Activated T-cell treated with anti-CD3 and anti-CD28 coated beads, Interleukin-2, amount 50 U/mL, for 1 hour (primary cell): ENCODE results near the gene ERG28.
"Not testable (repeated sequence)": the region's sequence is repeated elsewhere in the genome, so short reads cannot be mapped to it uniquely, and the experiment has no call there.

Source experiments
- DNase-seq: peaks from one replicate; pipeline ENCODE4 v3.0.0-alpha.2; 2020

ERG28 gene

GRCh38 chr14:75615200-75615599, 45.5 kb downstream of the ERG28 start:
- DNase-seq: no peak

DNA sequence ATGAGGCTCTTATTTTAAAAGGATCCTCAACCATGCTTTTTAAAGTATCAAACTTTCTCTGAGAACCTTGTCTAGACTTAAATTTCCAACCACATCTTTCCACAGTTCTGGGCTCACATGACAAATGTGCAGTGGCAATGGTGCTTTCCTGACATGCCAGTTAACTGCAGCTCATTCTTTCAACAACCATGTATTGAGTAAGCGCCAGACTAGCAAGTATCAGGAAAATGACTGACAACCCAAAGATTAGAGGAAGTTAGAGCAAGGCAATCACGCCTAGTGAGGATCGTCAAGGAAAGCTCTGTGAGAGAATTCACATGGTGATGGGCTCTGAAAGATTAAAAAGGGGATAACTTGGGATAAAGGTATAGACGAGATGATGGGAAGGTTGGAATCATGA, 46.5 kb downstream of the ERG28 start:
- DNase-seq: no peak

DNA sequence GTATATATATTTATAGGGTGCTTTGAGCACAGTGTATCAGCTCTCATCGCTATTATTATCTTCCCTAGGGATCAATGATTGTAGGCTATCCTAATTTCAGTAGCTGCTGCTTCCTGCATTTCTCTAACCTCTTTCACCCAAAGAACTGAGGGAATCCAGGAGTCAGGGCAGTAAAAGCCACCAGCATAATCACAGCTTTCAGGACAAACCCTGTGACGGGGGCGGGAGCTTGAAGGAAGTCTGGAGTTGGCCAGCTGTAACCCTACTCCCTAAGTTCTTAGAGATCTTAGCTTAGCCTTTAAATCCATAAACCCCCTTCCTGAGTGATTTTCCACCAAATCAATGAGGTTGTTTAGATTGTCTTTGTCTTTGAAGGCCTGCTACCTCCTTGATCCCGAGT, 48.5 kb downstream of the ERG28 start:
- no peak for DNase-seq

DNA sequence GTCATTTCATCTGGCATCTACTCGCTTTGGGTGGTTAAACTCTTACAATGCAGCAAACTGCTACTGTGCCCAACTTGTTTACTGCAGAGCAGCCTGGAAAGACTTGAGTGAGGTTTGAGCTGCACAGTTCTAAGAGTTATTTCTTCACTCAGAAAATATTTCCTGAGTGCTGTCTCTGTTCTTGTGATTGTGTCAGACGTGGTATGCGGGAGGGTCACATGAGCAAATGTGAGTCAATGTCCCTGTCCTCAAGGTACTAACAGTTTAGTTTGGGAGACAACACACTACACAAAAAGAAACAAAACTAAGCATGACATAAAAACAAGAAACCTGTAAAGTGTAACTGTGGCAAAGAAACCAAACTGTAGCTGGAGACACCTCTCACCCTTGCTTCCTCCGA, 49.8 kb downstream of the ERG28 start:
- no peak for DNase-seq

DNA sequence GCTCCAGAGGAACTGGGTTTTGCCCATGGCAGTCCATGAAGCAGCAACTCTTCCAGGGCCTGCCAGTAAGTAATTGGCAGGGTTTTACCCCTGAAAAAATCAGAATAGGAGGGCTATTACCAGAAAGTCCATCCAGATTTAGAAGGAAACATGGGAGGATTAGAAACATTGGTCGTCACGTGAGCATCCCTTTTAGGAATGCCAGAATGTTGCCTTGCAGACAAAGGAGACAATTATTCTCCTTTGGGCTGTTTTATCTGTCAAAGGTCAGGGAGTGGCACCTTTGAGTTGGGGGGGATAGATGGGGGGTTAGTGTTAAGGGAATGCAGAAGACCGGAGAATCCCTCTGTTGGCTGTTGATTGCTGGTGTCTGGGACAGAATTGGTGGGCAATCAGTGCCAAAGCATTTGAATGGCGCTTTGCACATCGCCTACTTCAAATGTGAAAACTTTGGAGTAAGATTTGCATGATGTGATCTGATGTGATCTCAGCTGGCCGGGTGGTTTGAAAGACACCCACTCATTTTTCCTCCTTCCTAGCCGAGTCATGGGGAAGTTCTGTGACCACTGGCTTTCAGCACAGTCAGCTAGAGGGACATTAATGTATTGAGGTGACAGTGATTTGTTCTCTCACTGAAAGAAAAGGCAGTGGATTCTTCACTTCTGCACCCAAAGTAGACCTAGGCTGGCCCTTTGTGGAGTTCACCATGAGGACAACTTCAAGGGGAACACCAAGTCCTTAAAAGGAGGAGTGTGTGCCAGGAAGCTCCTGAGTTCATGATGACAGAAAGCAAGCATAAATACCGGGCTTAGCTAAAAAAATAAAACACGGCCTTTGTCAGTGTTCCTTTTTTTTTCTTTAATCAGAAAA, 50.8 kb downstream of the ERG28 start:
- no peak for DNase-seq

DNA sequence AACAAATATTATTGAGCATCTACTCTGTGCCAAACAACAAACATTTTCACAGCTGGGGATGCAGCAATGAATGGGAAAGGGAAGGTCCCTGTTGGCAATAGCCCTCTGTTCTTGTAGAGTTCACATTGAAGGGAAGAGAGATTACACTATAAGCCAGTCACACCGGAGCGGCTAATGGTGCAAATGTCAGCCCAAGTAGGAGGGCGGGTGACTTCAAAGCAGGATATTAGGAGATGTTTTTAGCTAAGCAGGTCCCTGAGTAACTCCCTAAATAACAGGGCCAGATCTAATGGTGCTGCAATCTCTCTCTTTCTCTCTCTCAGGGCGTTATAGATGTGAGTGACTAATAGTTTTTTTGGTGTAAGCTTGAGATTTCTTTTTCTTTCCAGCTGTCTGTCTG, 51.6 kb downstream of the ERG28 start:
- no peak for DNase-seq

- DNase-seq: no peak
Measured at GRCh38 chr14:75607842-75608640, 52.6 kb downstream of the ERG28 start.

DNA sequence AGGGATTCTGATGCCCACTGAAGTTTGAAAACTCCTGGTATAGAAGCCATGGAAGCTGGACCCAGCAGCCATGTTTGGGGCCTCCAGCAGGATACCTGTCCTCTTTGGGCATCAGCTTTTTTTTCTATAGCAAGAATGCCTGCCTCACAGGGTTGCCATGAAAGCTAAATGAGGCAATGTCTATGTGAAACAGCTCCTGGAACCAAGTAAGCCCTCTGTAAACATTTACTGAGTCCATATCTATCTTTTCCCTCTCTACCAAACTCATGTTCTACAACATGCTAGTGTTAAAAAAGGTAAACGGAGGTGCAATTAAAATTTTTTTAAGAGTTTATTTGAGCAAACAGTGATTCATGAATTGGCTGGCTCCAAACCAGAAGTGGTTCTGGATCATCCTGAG, 53.6 kb downstream of the ERG28 start:
- no peak for DNase-seq

DNA sequence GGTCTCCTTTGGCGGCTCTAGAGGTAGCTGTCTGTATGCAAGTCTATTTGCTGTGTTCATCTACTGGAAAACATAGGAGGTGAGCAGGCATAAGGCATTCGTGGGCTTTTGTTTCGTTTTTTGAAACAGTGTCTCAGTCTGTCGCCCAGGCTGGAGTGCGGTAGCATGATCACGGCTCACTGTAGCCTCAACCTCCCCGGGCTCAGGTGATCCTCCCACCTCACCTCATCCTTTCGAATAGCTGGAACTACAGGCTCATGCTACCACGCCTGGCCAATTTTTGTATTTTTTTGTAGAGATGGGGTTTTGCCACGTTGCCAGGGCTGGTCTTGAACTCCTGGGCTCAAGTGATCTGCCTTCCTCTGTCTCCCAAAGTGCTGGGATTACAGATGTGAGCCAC, 54.8 kb downstream of the ERG28 start:
- DNase-seq: no peak

DNA sequence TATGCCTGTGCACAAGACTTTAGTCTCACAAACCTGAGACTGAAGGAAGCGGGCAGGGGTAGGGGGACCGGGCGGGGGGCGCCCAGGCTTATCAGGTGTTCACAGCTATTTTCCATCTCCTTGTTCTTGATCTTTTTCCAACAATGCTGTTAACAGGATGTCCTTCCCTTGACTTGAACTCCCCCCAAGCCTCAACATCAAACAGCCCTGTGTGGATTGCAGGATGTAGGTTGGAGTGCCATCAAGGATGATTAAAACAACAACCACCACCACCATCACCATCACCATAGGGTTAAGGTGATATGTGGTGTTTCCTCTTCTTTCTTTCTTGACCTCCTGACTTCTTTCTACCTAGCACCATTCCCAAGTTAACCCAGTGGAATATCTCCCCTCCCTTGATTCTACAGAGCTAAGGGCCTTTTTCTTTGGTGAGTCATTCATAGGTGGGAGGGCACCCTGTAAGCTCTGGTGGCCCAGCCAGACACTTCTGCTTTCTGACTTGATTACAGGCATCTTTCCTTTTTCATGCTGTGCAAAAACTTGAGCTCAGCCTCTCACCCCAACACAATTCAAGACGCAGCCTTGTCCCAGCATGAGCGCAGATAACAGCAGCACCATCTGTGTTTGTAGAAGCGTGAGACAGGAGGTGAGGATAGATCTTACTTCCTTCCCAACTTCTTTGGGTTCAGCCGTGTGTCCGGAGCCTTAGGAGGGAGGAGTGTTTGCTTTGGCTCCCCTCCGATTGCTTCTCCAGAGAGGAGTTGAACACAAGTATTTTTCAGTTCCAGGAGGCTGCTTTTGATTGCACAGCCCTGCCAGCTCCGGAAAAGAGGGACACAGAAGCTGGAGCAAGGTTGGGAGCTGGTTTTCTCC, 55.5 kb downstream of the ERG28 start:
- DNase-seq: no peak

DNA sequence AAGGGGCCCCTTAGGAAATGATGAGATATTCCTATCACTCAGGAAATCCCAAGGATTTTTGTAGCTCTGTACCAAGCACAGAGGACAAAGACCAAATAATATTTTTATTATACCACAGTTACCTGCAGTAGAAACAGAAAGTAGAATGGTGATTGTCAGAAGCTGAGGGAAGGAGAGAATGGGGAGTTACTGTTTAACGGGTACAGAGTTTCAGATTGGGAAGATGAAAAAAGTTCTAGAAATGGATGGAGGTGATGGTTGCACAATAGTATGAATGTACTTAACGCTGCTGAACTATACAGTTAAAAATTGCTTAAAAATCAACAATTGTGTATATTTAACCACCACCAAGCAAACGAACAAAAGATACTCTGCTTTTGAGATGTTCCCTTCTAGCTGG, 58.2 kb downstream of the ERG28 start:
- DNase-seq: no peak

DNA sequence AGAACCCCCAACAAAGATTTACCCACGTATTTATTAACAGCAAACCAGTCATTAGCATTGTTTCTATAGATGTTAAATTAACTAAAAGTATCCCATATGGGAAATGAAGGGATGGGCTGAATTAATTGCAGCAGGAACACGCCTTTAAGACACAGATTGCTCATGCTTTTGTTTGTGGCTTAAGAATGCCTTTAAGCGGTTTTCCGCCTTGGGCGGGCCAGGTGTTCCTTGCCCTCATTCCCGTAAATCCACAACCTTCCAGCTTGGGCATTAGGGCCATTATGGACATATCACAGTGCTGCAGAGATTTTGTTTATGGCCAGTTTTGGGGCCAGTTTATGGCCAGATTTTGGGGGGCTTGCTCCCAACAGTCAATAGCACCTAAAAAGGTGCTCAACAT, 59.6 kb downstream of the ERG28 start:
- not testable (repeated sequence) for DNase-seq

GRCh38 chr14:75600100-75600499, 60.6 kb downstream of the ERG28 start:
- DNase-seq: not testable (repeated sequence)
